SKM-1 treated with dmso at 0.1 percent for 144 hours (cell line): ENCODE measurements around the gene CEP85.
"Not testable (repeated sequence)": the region's sequence is repeated elsewhere in the genome, so short reads cannot be mapped to it uniquely, and the experiment has no call there.

ENCODE experiments used
- DNase-seq: peaks from one replicate; lab custom pipeline; 2025; ENCODE audit not compliant: unreplicated experiment; lab: John Stamatoyannopoulos, UW

The CEP85 gene

GRCh38 chr1:26289158-26290059 lies 55.4 kb downstream of the CEP85 start:
- peak; percentile 86 for DNase-seq

GRCh38 chr1:26290122-26290881 lies 56.3 kb downstream of the CEP85 start:
- DNase-seq, result peak; percentile 83

GRCh38 chr1:26290882-26291261 lies 56.9 kb downstream of the CEP85 start:
- no peak for DNase-seq

GRCh38 chr1:26291433-26291832 lies 57.4 kb downstream of the CEP85 start:
- DNase-seq, result no peak

- no peak for DNase-seq
Measured at GRCh38 chr1:26291939-26292338, 57.9 kb downstream of the CEP85 start.

GRCh38 chr1:26292735-26293134 lies 58.7 kb downstream of the CEP85 start:
- DNase-seq, result not testable (repeated sequence)

- no peak for DNase-seq
Measured at GRCh38 chr1:26293911-26294463, 60.0 kb downstream of the CEP85 start.

GRCh38 chr1:26295194-26296138 lies 61.5 kb downstream of the CEP85 start:
- DNase-seq, result no peak

GRCh38 chr1:26296340-26297056 lies 62.5 kb downstream of the CEP85 start:
- DNase-seq, result no peak

- no peak for DNase-seq
Measured at GRCh38 chr1:26297057-26297790, 63.2 kb downstream of the CEP85 start.

- no peak for DNase-seq
Measured at GRCh38 chr1:26297791-26298124, 63.8 kb downstream of the CEP85 start.

GRCh38 chr1:26300578-26301275 lies 66.7 kb downstream of the CEP85 start:
- DNase-seq, result no peak

- DNase-seq, result no peak
Measured at GRCh38 chr1:26302733-26303405, 68.9 kb downstream of the CEP85 start.

GRCh38 chr1:26305667-26306289 lies 71.8 kb downstream of the CEP85 start:
- DNase-seq, result peak; percentile 75

GRCh38 chr1:26306290-26307229 lies 72.6 kb downstream of the CEP85 start, which contains the start of gene UBXN11:
UBXN11 (minus strand) TSS chr1:26306636; CDS start chr1:26302883, 3,753 bp downstream.
- DNase-seq, result peak; percentile 89

- no peak for DNase-seq
Measured at GRCh38 chr1:26307363-26307781, 73.4 kb downstream of the CEP85 start.
